Measurements from ENCODE around the gene BRMS1.
A peak's percentile ranks its signal among the peaks of the same experiment; 100 is the strongest.

BRMS1 gene

DNA sequence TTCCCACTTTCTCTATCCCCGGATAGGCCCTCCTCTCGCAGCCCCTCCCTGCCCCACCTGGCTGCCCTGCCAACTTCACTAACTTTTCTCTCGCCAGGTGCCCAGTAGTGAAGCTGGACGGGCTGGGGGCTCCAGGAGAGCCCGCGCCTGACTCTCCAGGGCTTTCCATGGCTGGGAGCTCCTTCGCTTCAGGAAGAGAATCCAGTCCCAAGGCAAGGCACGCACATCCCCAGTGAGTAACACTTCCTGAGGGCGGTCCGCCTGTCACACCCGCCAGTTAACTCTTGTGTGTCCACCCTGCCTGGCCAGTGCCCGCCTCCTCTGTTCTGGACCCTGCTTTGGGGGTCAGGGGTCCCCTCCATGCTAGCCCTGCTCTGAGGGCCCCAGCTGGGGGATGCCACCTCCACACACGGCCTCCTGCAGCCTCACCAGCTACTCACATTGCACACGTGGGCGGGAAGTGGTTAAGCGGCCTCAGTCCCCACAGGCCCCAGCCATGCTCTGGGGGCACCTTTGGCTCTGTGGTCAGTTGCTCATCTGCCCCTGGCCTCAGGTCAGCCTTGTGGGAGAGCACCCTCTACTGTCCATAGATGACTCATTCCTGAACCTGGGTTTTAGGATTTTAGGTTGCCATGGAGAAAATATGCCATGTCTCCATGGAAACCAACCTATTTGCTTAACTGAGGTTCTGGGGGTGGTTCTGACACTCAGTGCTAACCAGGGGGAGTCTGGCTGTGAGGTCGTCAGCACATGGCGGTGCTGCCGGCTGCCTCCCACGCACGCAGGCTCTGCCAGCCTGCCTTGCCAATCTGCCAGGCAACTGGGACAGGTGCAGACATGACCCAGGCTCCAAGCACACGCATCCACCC is 8.4 kb downstream of the BRMS1 start, which contains the start of gene RIN1:
TSS of gene RIN1 (minus strand) at position 201 of the 869 bp plus-strand sequence. CDS start at position 169, 32 bp downstream.
- DNase-seq (ENCODE audit: low spot score) = peak; percentile 97

GRCh38 chr11:66335531-66336233 is 9.2 kb downstream of the BRMS1 start:
- peak; percentile 44 for DNase-seq (ENCODE audit: low spot score)

DNA sequence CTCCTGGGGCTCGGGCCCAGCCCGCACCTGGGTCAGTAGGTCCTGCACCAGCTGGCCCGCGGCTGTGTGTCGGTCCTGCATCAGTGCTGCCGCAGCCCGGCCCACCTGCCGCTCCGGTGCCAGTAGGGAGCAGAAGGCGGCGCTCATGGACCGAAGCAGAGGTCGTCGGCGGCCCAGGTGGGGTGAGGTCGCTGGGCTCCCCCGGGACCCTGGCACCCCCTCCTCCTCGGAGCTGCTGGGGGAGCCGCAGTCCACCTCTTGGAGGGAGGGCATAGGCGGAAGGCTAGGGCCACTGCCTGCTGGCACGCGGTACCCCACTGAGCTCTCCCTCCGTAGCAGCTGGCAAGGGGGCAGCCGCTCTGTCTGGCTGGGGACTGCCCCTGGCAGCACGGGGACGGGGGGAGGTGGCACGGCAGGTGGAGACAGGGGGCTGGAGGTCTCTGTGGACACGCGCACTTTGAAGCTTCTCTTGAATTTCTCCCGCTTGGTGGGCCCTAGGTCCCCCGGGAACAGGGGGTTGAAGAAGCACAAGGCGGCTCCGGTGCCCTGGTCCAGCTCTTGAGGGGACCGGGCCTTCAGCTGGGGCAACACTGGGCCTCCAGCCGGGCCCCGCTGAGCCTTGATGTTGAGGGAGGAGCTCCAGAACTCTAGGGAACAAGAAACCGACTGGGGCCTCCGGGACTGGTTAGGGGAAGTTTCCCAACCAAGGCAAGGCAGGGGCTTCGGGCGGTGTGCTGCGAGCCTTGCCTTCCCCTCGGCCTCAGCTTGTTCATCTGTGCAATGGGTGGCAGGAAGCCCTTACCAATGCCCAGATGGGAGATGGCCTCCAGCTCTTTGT is 10.1 kb downstream of the BRMS1 start:
- DNase-seq (ENCODE audit: low spot score) = no peak

DNA sequence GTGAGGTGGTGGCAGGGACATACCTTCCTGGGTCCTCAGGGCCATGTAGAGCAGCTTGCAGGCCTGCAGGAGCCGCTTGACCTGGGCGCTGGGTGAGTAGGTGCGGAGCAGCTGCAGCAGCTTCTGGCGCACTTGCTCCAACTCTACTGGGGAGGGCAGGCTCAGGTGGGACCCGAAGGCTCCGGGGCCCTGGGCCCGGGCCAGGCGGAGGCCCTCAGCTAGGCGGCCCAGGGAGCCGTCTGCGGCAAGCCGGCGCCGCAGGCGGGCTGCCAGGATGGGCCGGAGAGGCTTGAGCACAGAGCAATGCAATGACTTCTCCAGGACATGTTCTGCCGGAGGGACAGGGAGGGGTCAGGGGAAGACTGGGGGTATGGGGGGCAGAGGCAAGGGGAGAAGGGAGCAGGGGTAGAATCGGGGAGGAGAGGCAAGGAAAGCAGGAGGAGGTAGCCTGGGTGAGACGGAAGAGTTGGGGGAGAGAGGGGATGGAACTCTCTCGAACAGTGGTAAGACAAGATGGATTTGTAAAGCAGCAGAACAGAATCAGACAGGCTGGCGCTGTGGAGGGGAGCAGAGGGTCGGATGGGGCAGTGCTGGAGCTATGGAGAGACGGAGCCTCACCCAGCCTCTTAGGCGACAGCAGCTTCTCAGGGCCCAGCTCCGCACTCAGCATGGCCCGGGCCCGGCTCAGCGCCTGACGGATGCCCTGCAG is 10.9 kb downstream of the BRMS1 start:
- DNase-seq (ENCODE audit: low spot score) = no peak

- DNase-seq (ENCODE audit: low spot score) = no peak
Measured at GRCh38 chr11:66333220-66333877, 11.6 kb downstream of the BRMS1 start.

DNA sequence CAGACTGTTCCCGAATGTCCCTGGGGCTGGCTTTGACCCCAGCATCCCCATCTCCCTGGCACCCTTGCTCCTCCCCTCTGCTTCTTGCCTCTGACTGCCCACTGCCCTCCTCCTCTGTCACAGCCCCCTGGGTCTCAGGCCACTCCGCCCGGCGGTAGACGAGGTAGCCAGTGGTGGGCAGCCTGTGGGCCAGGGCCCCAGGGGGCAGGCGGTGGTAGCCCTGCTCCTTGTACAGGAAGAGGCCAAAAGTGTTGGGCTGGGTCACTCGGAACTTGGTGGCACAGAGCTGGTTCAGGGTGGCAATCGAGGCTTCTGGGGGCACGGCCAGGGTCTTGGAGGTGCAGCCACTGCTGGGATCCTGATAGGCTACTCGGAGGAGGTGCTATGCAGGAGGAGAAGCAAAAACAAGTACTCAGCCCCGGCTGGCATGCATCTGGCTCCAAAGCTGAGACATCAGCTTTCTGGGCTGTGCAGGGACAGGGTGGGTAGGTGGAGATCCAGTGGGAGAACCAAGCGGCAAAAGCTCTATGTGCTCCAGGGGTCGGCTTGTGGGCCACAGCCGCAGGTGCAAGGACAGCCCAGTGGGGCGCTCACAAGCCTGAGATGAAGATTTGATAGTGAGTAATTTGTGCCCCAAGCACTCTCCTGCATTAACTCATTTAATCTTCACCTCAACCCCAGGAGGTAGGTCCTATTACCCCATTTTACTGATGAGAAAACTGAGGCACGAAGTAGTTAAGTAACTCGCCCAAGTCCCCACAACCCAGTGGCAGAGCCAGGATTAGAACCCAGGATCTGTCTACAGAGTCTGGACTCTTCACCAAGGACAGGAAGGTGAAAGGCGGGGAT is 12.3 kb downstream of the BRMS1 start:
- no peak for DNase-seq (ENCODE audit: low spot score)

DNA sequence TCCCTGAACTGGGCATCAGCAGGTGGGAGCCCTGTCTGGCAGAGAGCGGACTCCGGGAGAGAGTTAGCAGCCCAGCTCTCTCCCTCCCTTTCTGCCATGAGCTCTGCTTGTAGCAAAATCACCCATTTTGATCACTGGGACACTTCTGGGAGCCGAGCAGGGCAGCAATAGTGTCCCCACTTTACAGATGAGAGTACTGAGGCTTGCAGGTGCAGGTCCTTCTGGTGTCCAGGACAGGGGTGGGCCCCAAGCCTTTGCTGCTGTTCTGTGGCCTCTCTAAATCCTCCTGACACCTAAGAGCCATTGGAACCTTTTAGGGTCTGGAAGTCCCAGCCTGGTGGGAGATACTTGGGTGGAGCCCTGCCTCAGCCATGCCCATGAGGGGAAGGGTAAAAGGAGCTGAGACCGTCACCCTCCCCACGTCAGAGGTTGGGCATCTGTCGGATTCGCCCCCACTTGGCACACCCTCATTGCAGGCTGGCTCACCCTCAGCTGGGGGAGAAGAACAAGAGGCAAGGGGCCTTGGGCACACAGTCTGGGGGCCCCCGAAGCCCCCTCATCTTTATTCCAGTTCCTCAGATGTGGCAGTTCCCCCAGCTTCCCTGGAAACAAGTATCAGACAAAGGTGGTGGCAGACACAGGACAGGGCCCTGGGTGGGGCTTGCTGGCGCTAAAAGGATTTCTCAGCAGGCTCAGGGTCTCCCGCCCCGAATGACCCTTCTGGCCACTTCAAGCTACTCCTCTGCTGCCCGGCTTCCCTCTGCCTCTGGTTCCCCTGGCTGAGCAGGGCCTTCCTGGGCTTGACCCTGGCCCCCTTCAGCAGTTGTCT is 13.1 kb downstream of the BRMS1 start:
- DNase-seq (ENCODE audit: low spot score) = no peak

GRCh38 chr11:66330931-66331330 is 14.0 kb downstream of the BRMS1 start:
- no peak for DNase-seq (ENCODE audit: low spot score)

GRCh38 chr11:66329165-66329673 is 15.7 kb downstream of the BRMS1 start:
- DNase-seq (ENCODE audit: low spot score) = no peak

DNA sequence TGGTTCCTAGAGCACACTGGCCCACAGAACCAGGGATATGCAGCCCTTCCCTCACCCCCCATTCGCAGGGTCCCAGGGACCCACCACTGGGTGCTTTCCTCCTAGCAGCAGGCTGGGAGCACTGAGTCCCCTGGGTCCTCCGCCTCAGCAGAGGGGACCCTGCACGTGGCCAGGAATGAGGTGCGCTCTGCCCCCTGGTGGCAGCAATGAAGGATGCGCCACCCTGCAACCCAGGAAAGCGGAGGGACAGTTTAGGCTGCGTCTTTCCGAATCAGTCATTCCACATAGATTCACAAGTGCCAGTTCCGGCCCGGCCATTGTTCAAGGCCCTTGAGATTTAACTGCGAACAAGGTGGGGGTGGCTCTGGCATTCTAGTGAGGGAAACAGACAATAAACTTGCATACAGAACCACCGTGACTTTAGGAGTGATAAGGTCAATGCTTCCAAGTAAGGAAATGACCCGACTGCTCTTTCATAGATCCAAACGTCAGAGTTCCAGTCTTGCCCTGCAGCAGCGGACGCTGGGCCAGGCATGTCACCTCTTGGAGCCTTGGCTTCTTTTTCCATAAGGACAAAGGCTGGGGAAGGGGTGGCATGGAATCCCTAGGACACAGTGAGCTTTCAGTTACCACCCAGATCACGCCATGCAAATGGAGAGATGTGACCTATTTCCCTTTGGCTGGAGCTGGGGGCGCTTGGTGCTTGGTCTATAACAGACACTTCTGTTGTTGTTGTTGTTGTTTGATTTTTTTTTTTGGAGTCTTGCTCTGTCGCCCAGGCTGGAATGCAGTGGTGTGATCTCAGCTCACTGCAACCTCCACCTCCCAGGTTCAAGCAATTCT is 16.4 kb downstream of the BRMS1 start:
- DNase-seq (ENCODE audit: low spot score) = peak; percentile 81

- DNase-seq (ENCODE audit: low spot score) = no peak
Measured at GRCh38 chr11:66328031-66328301, 16.9 kb downstream of the BRMS1 start.

DNA sequence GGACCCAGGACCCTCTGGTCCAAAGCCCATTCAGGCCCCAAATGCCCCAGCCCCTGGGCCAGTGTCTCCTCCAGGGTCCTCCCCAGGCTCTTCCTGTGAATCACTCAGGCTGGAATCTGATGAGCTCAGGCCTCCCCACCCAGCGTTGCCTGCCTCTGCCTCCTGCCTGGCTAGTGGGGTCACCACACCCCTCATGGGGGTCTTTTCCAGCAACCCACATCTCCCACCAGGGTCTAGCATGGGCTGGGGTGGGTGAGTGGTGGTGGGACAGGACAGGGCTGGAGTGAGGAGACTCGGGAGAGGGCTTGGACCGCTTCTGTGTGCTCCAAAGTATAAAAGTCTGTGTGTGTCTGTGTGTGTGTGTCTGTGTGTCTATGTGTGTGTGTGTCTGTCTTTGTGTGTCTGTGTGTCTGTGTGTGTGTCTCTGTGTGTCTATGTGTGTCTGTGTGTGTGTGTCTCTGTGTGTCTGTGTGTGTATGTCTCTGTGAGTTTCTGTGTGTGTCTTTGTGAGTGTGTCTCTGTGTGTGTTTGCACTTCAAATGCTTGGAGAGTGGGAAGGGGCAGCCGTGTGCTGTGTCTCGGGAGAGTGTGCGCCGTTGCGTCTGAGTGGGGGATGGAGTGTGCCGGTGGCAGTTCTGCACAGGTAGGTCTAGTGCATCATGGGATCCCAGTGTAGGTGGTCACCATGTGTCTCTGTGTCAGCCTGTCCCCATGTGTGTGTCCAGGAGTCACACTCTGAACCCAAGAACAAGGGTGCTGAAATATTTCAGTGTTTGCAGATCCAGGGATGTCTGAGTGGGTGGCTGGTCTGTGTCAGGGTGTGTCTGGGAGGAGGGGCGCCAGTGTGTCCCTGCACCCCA is 17.5 kb downstream of the BRMS1 start:
- peak; percentile 57 for DNase-seq (ENCODE audit: low spot score)

DNA sequence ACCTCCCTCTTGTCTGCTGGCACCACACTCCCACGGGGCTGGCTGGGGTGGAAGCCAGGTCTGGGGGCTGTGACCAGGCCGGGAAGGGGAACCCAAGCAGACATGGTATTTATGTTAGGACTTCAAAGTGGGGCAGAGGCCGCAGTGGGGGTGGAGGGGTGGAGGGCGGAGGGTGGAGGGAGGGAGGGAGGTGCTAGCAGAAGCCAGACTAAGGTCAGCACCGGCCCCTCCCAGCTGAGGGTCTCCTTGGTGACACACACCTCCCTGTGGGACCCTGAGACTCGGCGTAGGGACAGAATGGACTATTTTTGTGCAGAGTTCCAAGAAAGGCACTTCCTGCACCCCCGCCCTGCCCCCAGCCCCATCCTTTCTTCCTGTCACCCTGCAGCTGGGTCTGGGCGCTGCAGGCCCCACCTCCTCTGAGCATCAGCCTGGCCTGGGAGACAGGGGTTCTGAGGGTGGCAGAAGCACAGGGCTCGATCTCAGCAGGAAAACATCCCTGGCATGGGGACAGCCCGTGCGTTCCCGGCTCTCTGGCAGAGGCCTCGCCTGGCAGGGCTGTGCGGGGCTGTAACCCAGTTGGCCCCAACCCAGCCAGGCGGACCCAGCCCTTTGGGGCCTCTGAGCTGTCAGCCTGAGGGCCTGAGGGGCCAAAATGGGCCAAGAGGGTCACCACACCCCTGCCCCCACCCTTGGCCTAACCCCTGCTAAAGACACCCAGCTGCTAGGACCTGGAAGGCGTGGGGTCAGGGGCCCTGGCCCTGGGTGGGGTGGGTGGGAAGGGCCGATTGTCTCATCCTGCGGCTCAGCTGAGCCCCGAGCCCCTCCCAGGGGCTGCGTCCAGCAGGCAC is 18.4 kb downstream of the BRMS1 start:
- peak; percentile 70 for DNase-seq (ENCODE audit: low spot score)

- DNase-seq (ENCODE audit: low spot score) = no peak
Measured at GRCh38 chr11:66325263-66325671, 19.6 kb downstream of the BRMS1 start.

- DNase-seq (ENCODE audit: low spot score) = peak; percentile 44
Measured at GRCh38 chr11:66324664-66325063, 20.2 kb downstream of the BRMS1 start.

DNA sequence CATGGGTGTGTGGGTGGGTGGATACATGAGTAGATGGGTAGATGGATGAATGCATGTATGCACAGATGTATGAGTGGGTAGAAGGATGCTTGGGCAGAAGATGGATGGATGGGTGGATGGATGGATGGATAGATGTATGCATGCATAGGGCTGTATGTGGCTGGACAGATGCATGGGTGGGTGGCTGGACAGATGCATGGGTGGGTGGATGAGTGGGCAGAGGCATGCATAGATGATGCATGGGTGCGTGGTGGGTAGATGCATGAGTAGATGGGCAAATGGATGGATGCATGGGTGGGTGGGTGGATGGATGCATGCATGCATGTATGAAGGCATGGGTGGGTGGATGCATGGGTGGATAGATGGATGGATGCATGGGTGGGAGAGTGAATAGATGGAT is 21.2 kb downstream of the BRMS1 start:
- DNase-seq (ENCODE audit: low spot score) = no peak
